ENCODE results near the gene PARG. TPM values are rescaled to one million over a fixed set of nuclear protein-coding genes. Genes with fewer than 3 reads are reported as not detected.

PARG gene
- total and polyA plus RNA-seq, 2 donors (not counting 3 experiments of a cell fraction or from before 2014, with no cell fraction given), result 6.1 to 27.6 TPM

GRCh38 chr10:49830016-49830415, 111.8 kb downstream of the PARG start:
- ChIA-PET POLR2A (no interaction called here), CTCF (no interaction called here)
- FAIRE-seq (peak; percentile 28), DNase-seq (ENCODE audit: low read depth, low spot score) (peak; percentile 25)
- H3K4me1 ChIP-seq (ENCODE audit: control insufficient read depth, extremely low read depth, insufficient read depth, low read length), result peaks cover 28% of the 10 kb centered on the region
- H3K27me3 ChIP-seq (ENCODE audit: control insufficient read depth in 2 of 2, insufficient read depth in 2 of 2, low read length in 2 of 2), result no peaks in the 10 kb centered on the region
- intact Hi-C loops (cut with micrococcal nuclease) (loop anchor here (2.0 kb wide), 1 partner anchor 13 kb away; no protein-coding TSS in a partner anchor), dilution Hi-C loops (cut with MboI; ENCODE audit: extremely low pct_ligation_motif_present, low sequenced_read_pairs) (no loop called here)
- no peaks in the 10 kb centered on the region for H3K36me3 ChIP-seq (ENCODE audit: control insufficient read depth in 2 of 2, extremely low read depth in 1 of 2, insufficient read depth in 2 of 2, low read length in 2 of 2)
- no peaks in the 10 kb centered on the region for H4K20me1 ChIP-seq (replicated peaks; ENCODE audit: control insufficient read depth, extremely low read depth, insufficient read depth, low read length)
- BruUV-seq (replicated peaks), result no TSS peak
- H3K9ac ChIP-seq (replicated peaks; ENCODE audit: extremely low read depth, insufficient read depth, low read length), result no peak overlapping the region
- H3K4me3 ChIP-seq (replicated peaks in 1 of 3; ENCODE audit: insufficient read depth in 1 of 3, low read depth in 1 of 3, low read length in 3 of 3), result no peak overlapping the region
- H2AFZ ChIP-seq (ENCODE audit: low read depth, low read length), result no peak overlapping the region
- peak overlapping the region; percentile 33 for H3K4me2 ChIP-seq (ENCODE audit: insufficient read depth, low read length)
- peak overlapping the region; percentile 34 for H3K27ac ChIP-seq (ENCODE audit: insufficient read depth, low read depth, low read length)
- no peaks in the 10 kb centered on the region for H3K9me1 ChIP-seq (replicated peaks; ENCODE audit: control insufficient read depth, extremely low read depth, insufficient read depth, low read length)
- no peaks in the 10 kb centered on the region for H3K79me2 ChIP-seq (ENCODE audit: control insufficient read depth, insufficient read depth, low read length)
- H3K9me3 ChIP-seq (replicated peaks; ENCODE audit: control insufficient read depth, insufficient read depth, low read length), result no peaks in the 10 kb centered on the region
- TF ChIP-seq GATA2 (IDR thresholded peaks at IDR 0.05; ENCODE audit: insufficient read depth, insufficient read length, low read depth, low read length) (no peak), CTCF (IDR thresholded peaks at IDR 0.05; ENCODE audit: extremely low read depth in 1 of 2, insufficient read depth in 1 of 2, low read depth in 1 of 2, low read length in 2 of 2) (no peak), POLR2AphosphoS5 (IDR thresholded peaks at IDR 0.05; ENCODE audit: insufficient read depth, low read depth, low read length) (no peak), EZH2 (IDR thresholded peaks at IDR 0.05; ENCODE audit: borderline replicate concordance, low read depth, low read length, severe bottlenecking) (no peak), MAX (IDR thresholded peaks at IDR 0.05; ENCODE audit: insufficient read depth, insufficient read length) (no peak), JUN (IDR thresholded peaks at IDR 0.05; ENCODE audit: borderline replicate concordance, insufficient read depth, insufficient read length, low read depth) (no peak), FOS (IDR thresholded peaks at IDR 0.05; ENCODE audit: borderline replicate concordance, insufficient read depth, low read length) (no peak), MYC (IDR thresholded peaks at IDR 0.05; ENCODE audit: low read depth, low read length) (no peak), POLR2A (IDR thresholded peaks at IDR 0.05; ENCODE audit: low read depth, low read length) (no peak)

All from endothelial cell of umbilical vein (primary cell).